22Rv1 (cell line): ENCODE data around the gene LRRC23.

Source experiments
- CTCF ChIP-seq: fragments of 450-650 bp; IDR thresholded peaks from 2 replicates; pipeline ENCODE4 v1.5.1; 2017; ENCODE audit warnings: mild to moderate bottlenecking
- ZFX ChIP-seq: fragments of 450-650 bp; IDR thresholded peaks from 2 replicates; pipeline ENCODE4 v1.6.1; 2017; ENCODE audit warnings: antibody characterized with exemption, borderline replicate concordance

DNA sequence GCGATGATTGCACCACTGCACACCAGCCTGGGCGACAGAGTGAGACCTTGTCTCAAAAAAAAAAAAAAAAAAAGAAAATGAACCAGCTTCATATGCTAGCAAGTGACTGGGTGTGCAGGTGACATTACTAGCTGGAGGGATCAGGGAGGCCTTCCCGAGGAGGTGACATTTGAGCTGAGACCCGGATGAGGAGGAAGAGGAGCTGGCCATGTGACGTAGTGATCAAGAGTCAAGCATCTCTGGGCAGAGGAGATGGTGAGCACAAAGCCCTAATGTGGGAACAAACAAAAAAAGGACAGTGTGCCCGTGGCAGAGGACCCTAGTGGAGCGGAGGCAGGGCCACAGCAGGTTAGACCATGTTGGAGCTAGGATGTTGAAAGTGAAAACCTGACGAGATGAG is 43.0 kb downstream of the LRRC23 start:
- TF ChIP-seq CTCF (no peak), ZFX (no peak)
